Liver (tissue), 9 donors: Measurements from ENCODE around the gene OR6T1. TPM values are rescaled to one million over a fixed set of nuclear protein-coding genes. Genes with fewer than 3 reads are reported as not detected.

Experiments used
- DNase-seq: peaks from one replicate; pipeline ENCODE4 v3.0.0-alpha.2; 2017; ENCODE audit warnings: low spot score
- H3K27ac ChIP-seq, 2 donors: one replicate each; pipeline ENCODE4 v1.7.0; 2013; ENCODE audit warnings: inconsistent platforms in 2 of 2, low read length in 2 of 2, control low read depth in 1 of 2, low read depth in 1 of 2, mild to moderate bottlenecking in 1 of 2
- H3K27me3 ChIP-seq, 4 donors: one replicate each; pipeline versions ENCODE4 v1.6.1 to v1.7.0; 2013; ENCODE audit warnings: low read length in 3 of 4, inconsistent platforms in 1 of 4, mild to moderate bottlenecking in 1 of 4, moderate library complexity in 1 of 4; ENCODE audit not compliant: control insufficient read depth in 4 of 4, insufficient read depth in 4 of 4
- H3K36me3 ChIP-seq, 4 donors: one replicate each; pipeline versions ENCODE4 v1.6.1 to v1.7.0; 2013; ENCODE audit warnings: low read length in 3 of 4, mild to moderate bottlenecking in 3 of 4, low read depth in 1 of 4, moderate library complexity in 1 of 4; ENCODE audit not compliant: control insufficient read depth in 4 of 4, insufficient read depth in 3 of 4
- H3K4me1 ChIP-seq, 4 donors: one replicate each; pipeline versions ENCODE4 v1.6.1 to v1.7.0; 2013; ENCODE audit warnings: low read length in 3 of 4, mild to moderate bottlenecking in 3 of 4, moderate library complexity in 1 of 4; ENCODE audit not compliant: control insufficient read depth in 4 of 4, insufficient read depth in 4 of 4
- H3K4me3 ChIP-seq, 3 donors: one replicate each; pipeline versions ENCODE4 v1.6.1 to v1.7.0; 2013; ENCODE audit warnings: low read length in 3 of 3, control low read depth in 1 of 3, low read depth in 1 of 3, mild to moderate bottlenecking in 1 of 3
- H3K9ac ChIP-seq, 2 donors: one replicate each; pipeline ENCODE4 v1.7.0; 2013; ENCODE audit warnings: low read length in 2 of 2, mild to moderate bottlenecking in 2 of 2, moderate library complexity in 2 of 2, control low read depth in 1 of 2, low read depth in 1 of 2
- H3K9me3 ChIP-seq, 4 donors: one replicate each; pipeline versions ENCODE4 v1.6.1 to v1.7.0; 2013; ENCODE audit warnings: low read length in 3 of 4; ENCODE audit not compliant: control insufficient read depth in 4 of 4
- CTCF ChIP-seq: fragments of 150-350 bp; IDR thresholded peaks from 2 replicates; pipeline ENCODE4 v1.5.1; 2017; ENCODE audit warnings: improper control_type of control experiment, low read depth, low read length; ENCODE audit not compliant: missing input control
- EGR1 ChIP-seq, 2 donors: IDR thresholded peaks; 2 replicates each; pipeline ENCODE4 v1.6.1; 2016 to 2018; ENCODE audit warnings: antibody characterized with exemption in 2 of 2, low read depth in 2 of 2
- FOXA1 ChIP-seq: IDR thresholded peaks from 2 replicates; pipeline ENCODE4 v1.6.1; 2016; ENCODE audit warnings: antibody characterized with exemption
- FOXA2 ChIP-seq: IDR thresholded peaks from 2 replicates; pipeline ENCODE4 v1.6.1; 2016; ENCODE audit warnings: antibody characterized with exemption
- GABPA ChIP-seq, 2 donors: IDR thresholded peaks in 1 of 2; conservative IDR thresholded peaks in 1 of 2; 2 replicates each; pipeline ENCODE4 v1.6.1; 2016; ENCODE audit warnings: antibody characterized with exemption in 2 of 2, mild to moderate bottlenecking in 1 of 2, moderate library complexity in 1 of 2
- HNF4A ChIP-seq, 2 donors: conservative IDR thresholded peaks; 2 replicates each; pipeline ENCODE4 v1.6.1; 2016; ENCODE audit warnings: antibody characterized with exemption in 2 of 2, mild to moderate bottlenecking in 2 of 2
- HNF4G ChIP-seq: IDR thresholded peaks from 2 replicates; pipeline ENCODE4 v1.6.1; 2016; ENCODE audit warnings: antibody characterized with exemption
- JUND ChIP-seq, 2 donors: IDR thresholded peaks; 2 replicates each; pipeline ENCODE4 v1.6.1; 2016; ENCODE audit warnings: antibody characterized with exemption in 2 of 2
- MAX ChIP-seq: IDR thresholded peaks from 2 replicates; pipeline ENCODE4 v1.6.1; 2016; ENCODE audit warnings: antibody characterized with exemption
- NR2F2 ChIP-seq: IDR thresholded peaks from 2 replicates; pipeline ENCODE4 v1.6.1; 2016; ENCODE audit warnings: antibody characterized with exemption
- RAD21 ChIP-seq, 2 donors: IDR thresholded peaks; 2 replicates each; pipeline ENCODE4 v1.6.1; 2016; ENCODE audit warnings: antibody characterized with exemption in 2 of 2, mild to moderate bottlenecking in 2 of 2
- REST ChIP-seq: IDR thresholded peaks from 2 replicates; pipeline ENCODE4 v1.6.1; 2016; ENCODE audit warnings: antibody characterized with exemption, mild to moderate bottlenecking
- RXRA ChIP-seq, 2 donors: IDR thresholded peaks; 2 replicates each; pipeline ENCODE4 v1.6.1; 2017 to 2018; ENCODE audit warnings: antibody characterized with exemption in 2 of 2, mild to moderate bottlenecking in 1 of 2
- SP1 ChIP-seq: IDR thresholded peaks from 2 replicates; pipeline ENCODE4 v1.6.1; 2018; ENCODE audit warnings: antibody characterized with exemption, mild to moderate bottlenecking
- YY1 ChIP-seq: IDR thresholded peaks from 2 replicates; pipeline ENCODE4 v1.6.1; 2016; ENCODE audit warnings: antibody characterized with exemption, mild to moderate bottlenecking
- ZBTB33 ChIP-seq: IDR thresholded peaks from 2 replicates; pipeline ENCODE4 v1.6.1; 2016; ENCODE audit warnings: antibody characterized with exemption
- WGBS: extraction: QIAGEN DNeasy Blood & Tissue Kit; methylation state at CpG from one replicate; pipeline ENCODE4 v1.1.7; 2013; 5-methylcytosine and 5-hydroxymethylcytosine counted together
- polyA plus RNA-seq, 2 donors: library from polyadenylated mRNA; stranded (reverse) in 1 of 2; unstranded in 1 of 2; fragments of 200-250 nt in 1 of 2; fragments of >200 nt in 1 of 2; fragmentation: Nextera tagmentation in 1 of 2; extraction: Ambion mirVana in 1 of 2; gene quantifications; one replicate each; pipeline versions ENCODE4 v1.2.1 to v1.2.3, GENCODE V29; 2013 to 2015
- total RNA-seq, 2 donors: library from RNA; depleted of rRNA; stranded (reverse); fragments of >200 nt; gene quantifications; one replicate each; pipeline ENCODE4 v1.2.3, GENCODE V29; 2014
- donor health status: healthy.
- donor health status: healthy.
- donor health status: healthy.
- donor health status: healthy.
- donor health status: healthy.

OR6T1 gene
- total and polyA plus RNA-seq, 4 donors = not detected

- H3K4me1 ChIP-seq = no peaks in the 10 kb centered on the region
- no peak overlapping the region for H3K27ac ChIP-seq
- TF ChIP-seq HNF4A (conservative IDR thresholded peaks at IDR 0.05) (no peak), JUND (IDR thresholded peaks at IDR 0.05) (no peak), NR2F2 (no peak), EGR1 (IDR thresholded peaks at IDR 0.05; ENCODE audit: low read depth in 2 of 2) (no peak)
- DNase-seq = no peak
- H3K27me3 ChIP-seq = no peaks in the 10 kb centered on the region
- 75% methylated on average over 4 of the region's 4 CpGs for WGBS
- H3K36me3 ChIP-seq = no peaks in the 10 kb centered on the region
- no peak overlapping the region for H3K9ac ChIP-seq
- H3K9me3 ChIP-seq = peaks cover 0 to 2% (median 0%) of the 10 kb centered on the region in 4 donors
- no peak overlapping the region for H3K4me3 ChIP-seq
These were observed 1.2 kb downstream of the OR6T1 start for GRCh38 chr11:123942413-123942812.

GRCh38 chr11:123939317-123939716 lies 4.3 kb downstream of the OR6T1 start, which contains the start of gene OR4D5:
OR4D5 (plus strand) TSS chr11:123939617; CDS start chr11:123939617, 0 bp downstream.
- Histone ChIP-seq H3K9me3 (peaks cover 0 to 2% (median 0%) of the 10 kb centered on the region in 4 donors), H3K4me3 (no peak within 1 kb of the TSS), H3K27ac (no peak within 1 kb of the TSS), H3K36me3 (no peaks in the 10 kb centered on the region), H3K9ac (no peak within 1 kb of the TSS), H3K27me3 (peaks cover 0 to under 1% (median 0%) of the 10 kb centered on the region in 4 donors), H3K4me1 (no peaks in the 10 kb centered on the region)
- no peak for TF ChIP-seq HNF4G
- TF ChIP-seq HNF4A (conservative IDR thresholded peaks at IDR 0.05) = no peak
- TF ChIP-seq GABPA (IDR thresholded peaks at IDR 0.05 in 1 of 2, conservative IDR thresholded peaks at IDR 0.05 in 1 of 2) = no peak
- no peak for TF ChIP-seq YY1
- TF ChIP-seq RAD21 (IDR thresholded peaks at IDR 0.05) = no peak
- TF ChIP-seq MAX = no peak
- TF ChIP-seq SP1 = no peak
- TF ChIP-seq FOXA1 = no peak
- TF ChIP-seq EGR1 (IDR thresholded peaks at IDR 0.05; ENCODE audit: low read depth in 2 of 2) = no peak
- no peak for TF ChIP-seq FOXA2
- TF ChIP-seq REST = no peak
- TF ChIP-seq NR2F2 = no peak
- TF ChIP-seq CTCF = no peak
- no peak for TF ChIP-seq ZBTB33
- TF ChIP-seq RXRA (IDR thresholded peaks at IDR 0.05) = no peak
- DNase-seq = no peak
- 57% methylated on average over 1 of the region's 1 CpG for WGBS
